PC-9 (cell line): ENCODE data around the gene PDE4D. TPM values are rescaled to one million over a fixed set of nuclear protein-coding genes. Genes with fewer than 3 reads are reported as not detected.

Experiments used
- BruUV-seq: library from RNA; stranded (reverse); fragments of 400-500 nt; replicated peaks from 2 replicates; lab custom pipeline; 2021; lab: Mats Ljungman, UMichigan
- CTCF ChIA-PET: fragments of 300-600 bp; sonication (Branson Sonifier 250); formaldehyde crosslinking; loops from one replicate; lab custom pipeline; 2022; ENCODE audit warnings: antibody characterized with exemption; lab: Charles Lee
- POLR2A ChIA-PET: fragments of 300-600 bp; sonication (Branson Sonifier 250); formaldehyde crosslinking; loops from one replicate; lab custom pipeline; 2022; ENCODE audit warnings: antibody characterized with exemption; ENCODE audit not compliant: unreplicated experiment; lab: Charles Lee
- DNase-seq, 2 experiments: peaks; one replicate each; pipeline versions ENCODE4 v3.0.0 to v3.0.0-alpha.2; 2015 to 2022; ENCODE audit warnings: mixed read lengths in 1 of 2
- H2AFZ ChIP-seq: fragments of 200-600 bp; sonication (generic); 2 replicates; pipeline ENCODE4 v1.8.1; 2017; ENCODE audit warnings: antibody characterized with exemption
- H3F3A ChIP-seq: fragments of 200-600 bp; sonication (generic); 2 replicates; pipeline ENCODE4 v1.8.1; 2017; ENCODE audit warnings: antibody characterized with exemption, mild to moderate bottlenecking, low read depth; ENCODE audit not compliant: insufficient read depth
- H3K27ac ChIP-seq: fragments of 200-600 bp; sonication (generic); 2 replicates; pipeline ENCODE4 v1.6.1; 2016; ENCODE audit warnings: mixed run types
- H3K27me3 ChIP-seq: fragments of 200-600 bp; sonication (generic); 2 replicates; pipeline ENCODE4 v1.6.1; 2016; ENCODE audit warnings: low read depth, mixed run types; ENCODE audit not compliant: insufficient read depth
- H3K36me3 ChIP-seq: fragments of 200-600 bp; sonication (generic); 2 replicates; pipeline ENCODE4 v1.6.1; 2016; ENCODE audit warnings: low read depth, mixed run types
- H3K4me1 ChIP-seq: fragments of 200-600 bp; sonication (generic); replicated peaks from 2 replicates; pipeline ENCODE4 v1.6.1; 2016; ENCODE audit warnings: mixed run types; ENCODE audit not compliant: insufficient read depth
- H3K4me2 ChIP-seq: fragments of 200-600 bp; sonication (generic); 2 replicates; pipeline ENCODE4 v1.6.1; 2017; ENCODE audit warnings: mixed run types
- H3K4me3 ChIP-seq: fragments of 200-600 bp; sonication (generic); 2 replicates; pipeline ENCODE4 v1.6.1; 2016; ENCODE audit warnings: mixed run types
- H3K79me2 ChIP-seq: fragments of 200-600 bp; sonication (generic); 2 replicates; pipeline ENCODE4 v1.6.1; 2017; ENCODE audit warnings: low read depth, mixed run types
- H3K9me2 ChIP-seq: fragments of 200-600 bp; sonication (generic); 2 replicates; pipeline ENCODE4 v1.8.1; 2017; ENCODE audit warnings: mild to moderate bottlenecking; ENCODE audit not compliant: insufficient read depth
- H3K9me3 ChIP-seq: fragments of 200-600 bp; sonication (generic); 2 replicates; pipeline ENCODE4 v1.8.1; 2016; ENCODE audit warnings: low read depth; ENCODE audit not compliant: insufficient read depth
- H4K20me1 ChIP-seq: fragments of 200-600 bp; sonication (generic); 2 replicates; pipeline ENCODE4 v1.8.1; 2017; ENCODE audit not compliant: insufficient read depth
- EZH2 ChIP-seq: fragments of 200-600 bp; sonication (generic); IDR thresholded peaks from 2 replicates; pipeline ENCODE4 v1.8.0; 2017; ENCODE audit warnings: antibody characterized with exemption, low read depth
- intact Hi-C: fragments of 100-400 bp; cut with micrococcal nuclease; formaldehyde crosslinking; loops from one replicate; pipeline ENCODE4 v1.10.0; 2022; ENCODE audit not compliant: unreplicated experiment
- total RNA-seq: library from RNA; stranded (reverse); gene quantifications from 2 replicates; pipeline ENCODE4 v1.2.3, GENCODE V29; 2021
- TF ChIP-seq, protein P1 (sequence below): fragments of 200-600 bp; sonication (generic); conservative IDR thresholded peaks from 2 replicates; pipeline ENCODE4 v1.6.1; 2017; ENCODE audit warnings: mixed run types, antibody characterized with exemption, mild to moderate bottlenecking, moderate library complexity

Gene PDE4D
- total RNA-seq, 1 experiment from 2014 or later = 9.8 TPM

DNA sequence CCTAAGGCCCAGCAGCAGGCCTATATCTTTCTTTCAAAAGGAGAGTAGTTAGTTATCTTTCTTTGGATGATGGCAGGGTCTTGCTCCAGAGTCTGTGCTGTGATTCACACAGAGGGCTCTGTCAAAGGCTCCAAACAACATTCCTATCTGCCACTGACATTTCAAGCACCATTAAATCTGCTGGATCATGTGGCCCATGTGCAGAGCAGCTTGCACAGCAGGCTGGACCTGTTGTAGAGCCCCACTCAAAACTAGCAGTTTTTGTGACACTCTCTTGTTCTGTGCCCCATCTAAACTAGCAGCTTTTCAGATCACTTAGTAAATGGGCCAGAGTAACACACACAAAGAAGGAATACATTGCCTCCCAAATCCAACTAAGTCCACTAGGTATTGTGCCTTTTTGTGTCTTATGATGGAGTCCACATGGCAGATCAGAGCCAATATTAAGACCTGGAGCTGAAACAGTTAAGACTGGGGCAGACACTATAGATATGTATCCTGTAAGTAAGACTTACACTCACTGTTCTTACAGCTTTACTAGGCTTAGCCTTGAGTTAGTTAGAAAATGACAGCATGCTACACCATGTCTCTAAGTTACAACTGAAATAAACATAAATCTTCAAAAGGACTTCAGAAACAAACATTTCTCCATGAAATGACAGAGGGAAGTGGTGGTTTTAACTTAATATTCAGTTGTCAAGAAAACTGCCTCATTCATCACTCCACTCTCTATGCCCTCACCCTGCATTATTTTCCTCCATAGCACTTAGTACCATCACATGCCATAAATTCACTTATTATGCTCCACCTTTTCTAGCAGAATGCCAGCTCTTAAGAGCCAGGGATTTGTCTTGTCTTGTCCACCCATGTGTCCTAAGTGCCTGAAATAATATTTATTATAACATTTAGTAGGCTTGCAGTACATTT lies 909.7 kb downstream of the PDE4D start:
- no peaks in the 10 kb centered on the region for H3F3A ChIP-seq
- no peaks in the 10 kb centered on the region for H3K36me3 ChIP-seq
- no peaks in the 10 kb centered on the region for H3K4me1 ChIP-seq
- no peaks in the 10 kb centered on the region for H3K27me3 ChIP-seq
- no peak overlapping the region for H3K4me3 ChIP-seq
- H3K9me3 ChIP-seq = no peaks in the 10 kb centered on the region
- H3K4me2 ChIP-seq = no peak overlapping the region
- H3K9me2 ChIP-seq = no peaks in the 10 kb centered on the region
- intact Hi-C loops = no loop called here
- H2AFZ ChIP-seq = no peak overlapping the region
- no peak for DNase-seq
- ChIA-PET POLR2A (interaction anchor here (0.6 kb wide), 1 partner anchor 143 kb away, joined by 4 read pairs; no protein-coding TSS in a partner anchor), CTCF (no interaction called here)
- no peaks in the 10 kb centered on the region for H4K20me1 ChIP-seq
- H3K79me2 ChIP-seq = no peaks in the 10 kb centered on the region
- no TSS peak for BruUV-seq
- no peak for TF ChIP-seq EZH2
- TF ChIP-seq, protein P1, sequence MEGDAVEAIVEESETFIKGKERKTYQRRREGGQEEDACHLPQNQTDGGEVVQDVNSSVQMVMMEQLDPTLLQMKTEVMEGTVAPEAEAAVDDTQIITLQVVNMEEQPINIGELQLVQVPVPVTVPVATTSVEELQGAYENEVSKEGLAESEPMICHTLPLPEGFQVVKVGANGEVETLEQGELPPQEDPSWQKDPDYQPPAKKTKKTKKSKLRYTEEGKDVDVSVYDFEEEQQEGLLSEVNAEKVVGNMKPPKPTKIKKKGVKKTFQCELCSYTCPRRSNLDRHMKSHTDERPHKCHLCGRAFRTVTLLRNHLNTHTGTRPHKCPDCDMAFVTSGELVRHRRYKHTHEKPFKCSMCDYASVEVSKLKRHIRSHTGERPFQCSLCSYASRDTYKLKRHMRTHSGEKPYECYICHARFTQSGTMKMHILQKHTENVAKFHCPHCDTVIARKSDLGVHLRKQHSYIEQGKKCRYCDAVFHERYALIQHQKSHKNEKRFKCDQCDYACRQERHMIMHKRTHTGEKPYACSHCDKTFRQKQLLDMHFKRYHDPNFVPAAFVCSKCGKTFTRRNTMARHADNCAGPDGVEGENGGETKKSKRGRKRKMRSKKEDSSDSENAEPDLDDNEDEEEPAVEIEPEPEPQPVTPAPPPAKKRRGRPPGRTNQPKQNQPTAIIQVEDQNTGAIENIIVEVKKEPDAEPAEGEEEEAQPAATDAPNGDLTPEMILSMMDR = no peak
- H3K27ac ChIP-seq = no peak overlapping the region

DNA sequence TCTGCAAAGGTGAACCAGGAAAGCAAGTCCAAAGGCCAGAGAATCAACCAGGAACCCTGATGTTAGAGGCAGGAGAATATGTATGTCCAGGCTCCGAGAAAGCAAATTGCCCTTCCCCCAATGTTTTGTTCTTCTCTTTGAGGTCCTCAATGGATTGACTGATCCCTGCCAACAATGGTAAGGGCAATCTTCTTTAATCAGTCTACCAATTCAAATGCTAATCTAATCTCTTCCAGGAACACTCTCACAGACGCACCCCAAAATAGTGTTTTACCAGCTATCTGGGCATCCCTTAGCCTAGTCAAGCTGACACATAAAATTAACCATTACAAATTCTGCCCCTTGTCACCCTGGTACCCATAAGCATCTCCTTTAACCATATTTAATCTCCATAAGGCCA lies 912.6 kb downstream of the PDE4D start:
- H3K4me2 ChIP-seq = no peak overlapping the region
- H3K4me1 ChIP-seq = no peaks in the 10 kb centered on the region
- no TSS peak for BruUV-seq
- H3K9me2 ChIP-seq = 0 out of 2 replicates have a peak, but pooled peaks cover 2% of the 10 kb centered on the region
- intact Hi-C loops = no loop called here
- no peak overlapping the region for H2AFZ ChIP-seq
- H3F3A ChIP-seq = no peaks in the 10 kb centered on the region
- ChIA-PET POLR2A (no interaction called here), CTCF (no interaction called here)
- no peak overlapping the region for H3K27ac ChIP-seq
- H3K36me3 ChIP-seq = no peaks in the 10 kb centered on the region; the same call in 1 of the 2 replicates
- H3K9me3 ChIP-seq = no peaks in the 10 kb centered on the region
- H3K4me3 ChIP-seq = no peak overlapping the region
- no peak for DNase-seq
- no peak for TF ChIP-seq EZH2
- TF ChIP-seq, protein P1 = no peak
- H4K20me1 ChIP-seq = no peaks in the 10 kb centered on the region
- no peaks in the 10 kb centered on the region for H3K27me3 ChIP-seq
- no peaks in the 10 kb centered on the region for H3K79me2 ChIP-seq

DNA sequence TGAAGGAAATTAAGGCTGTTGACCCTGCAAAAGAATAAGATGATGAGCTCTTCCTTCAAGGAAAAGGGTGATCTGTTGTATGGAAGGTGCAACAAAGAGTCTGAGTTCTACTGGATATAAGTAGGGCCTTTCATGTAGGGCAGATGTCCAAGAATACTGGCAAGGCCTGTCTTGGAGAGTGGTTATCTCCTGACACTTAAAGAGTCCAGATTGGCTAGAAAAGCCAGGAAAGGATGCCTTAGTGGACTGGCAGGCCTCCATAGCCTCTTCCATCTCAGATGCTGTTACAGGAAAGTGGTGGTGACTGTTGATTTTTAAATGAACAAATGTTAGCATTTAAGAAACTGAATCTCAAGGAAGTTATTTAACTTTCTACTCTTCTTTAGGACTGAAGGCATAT lies 914.4 kb downstream of the PDE4D start:
- H3K9me3 ChIP-seq = no peaks in the 10 kb centered on the region
- H3F3A ChIP-seq = no peaks in the 10 kb centered on the region
- H3K27ac ChIP-seq = no peak overlapping the region
- no peak overlapping the region for H3K4me3 ChIP-seq
- no peak for TF ChIP-seq EZH2
- TF ChIP-seq, protein P1 = no peak
- ChIA-PET CTCF (no interaction called here), POLR2A (no interaction called here)
- no peaks in the 10 kb centered on the region for H3K4me1 ChIP-seq
- no peak for DNase-seq
- intact Hi-C loops = no loop called here
- no peak overlapping the region for H2AFZ ChIP-seq
- no peak overlapping the region for H3K4me2 ChIP-seq
- no peaks in the 10 kb centered on the region for H3K27me3 ChIP-seq
- H4K20me1 ChIP-seq = no peaks in the 10 kb centered on the region
- no TSS peak for BruUV-seq
- H3K79me2 ChIP-seq = no peaks in the 10 kb centered on the region
- H3K36me3 ChIP-seq = no peaks in the 10 kb centered on the region; the same call in 1 of the 2 replicates
- H3K9me2 ChIP-seq = 0 out of 2 replicates have a peak, but pooled peaks cover 2% of the 10 kb centered on the region
